ENCODE data around the gene HELZ.

GRCh38 chr17:67092291-67092690, 152.7 kb downstream of the HELZ start:
- TF ChIP-seq CTCF (conservative IDR thresholded peaks at IDR 0.05; ENCODE audit: low read depth, low read length): no peak
- no peak for TF ChIP-seq EZH2 (IDR thresholded peaks at IDR 0.05; ENCODE audit: low read length, unreplicated experiment)

Data from PC-3 (cell line).